HS-5 (cell line): ENCODE measurements around the gene ADAMTS20.
A peak's percentile ranks its signal among the peaks of the same experiment; 100 is the strongest.
"Not testable (repeated sequence)": the region's sequence is repeated elsewhere in the genome, so short reads cannot be mapped to it uniquely, and the experiment has no call there.

Experiments
- DNase-seq: peaks from one replicate; pipeline ENCODE4 v3.0.0-alpha.2; 2012; ENCODE audit warnings: low read depth

ADAMTS20 gene

GRCh38 chr12:43361031-43361710, 190.8 kb downstream of the ADAMTS20 start:
- no peak for DNase-seq

- not testable (repeated sequence) for DNase-seq
Observed at GRCh38 chr12:43360001-43360400, 192.0 kb downstream of the ADAMTS20 start.

- DNase-seq: no peak
Observed at GRCh38 chr12:43357141-43357540, 194.9 kb downstream of the ADAMTS20 start.

GRCh38 chr12:43352001-43352400, 200.0 kb downstream of the ADAMTS20 start:
- no peak for DNase-seq

GRCh38 chr12:43349863-43350262, 202.1 kb downstream of the ADAMTS20 start:
- no peak for DNase-seq

- peak; percentile 59 for DNase-seq
Observed at GRCh38 chr12:43348221-43348620, 203.8 kb downstream of the ADAMTS20 start.

- no peak for DNase-seq
Observed at GRCh38 chr12:43347026-43347425, 205.0 kb downstream of the ADAMTS20 start.

GRCh38 chr12:43345023-43345422, 207.0 kb downstream of the ADAMTS20 start:
- DNase-seq: no peak

- DNase-seq: not testable (repeated sequence)
Observed at GRCh38 chr12:43341785-43342313, 210.2 kb downstream of the ADAMTS20 start.

GRCh38 chr12:43338848-43339526, 213.0 kb downstream of the ADAMTS20 start:
- DNase-seq: peak; percentile 38

- DNase-seq: no peak
Observed at GRCh38 chr12:43337571-43338444, 214.2 kb downstream of the ADAMTS20 start.

GRCh38 chr12:43336962-43337555, 214.9 kb downstream of the ADAMTS20 start:
- DNase-seq: no peak

GRCh38 chr12:43333644-43334043, 218.4 kb downstream of the ADAMTS20 start:
- DNase-seq: no peak

- DNase-seq: no peak
Observed at GRCh38 chr12:43332977-43333640, 218.9 kb downstream of the ADAMTS20 start.

- no peak for DNase-seq
Observed at GRCh38 chr12:43331935-43332334, 220.1 kb downstream of the ADAMTS20 start.

GRCh38 chr12:43329375-43329774, 222.6 kb downstream of the ADAMTS20 start:
- no peak for DNase-seq

- DNase-seq: no peak
Observed at GRCh38 chr12:43325786-43326185, 226.2 kb downstream of the ADAMTS20 start.

- no peak for DNase-seq
Observed at GRCh38 chr12:43320281-43320680, 231.7 kb downstream of the ADAMTS20 start.

- DNase-seq: no peak
Observed at GRCh38 chr12:43318021-43318420, 234.0 kb downstream of the ADAMTS20 start.

GRCh38 chr12:43317156-43317555, 234.8 kb downstream of the ADAMTS20 start:
- no peak for DNase-seq

GRCh38 chr12:43316520-43316919, 235.5 kb downstream of the ADAMTS20 start:
- DNase-seq: no peak
